Fibroblast of lung (primary cell): Measurements from ENCODE around the gene ORM2. TPM values are rescaled to one million over a fixed set of nuclear protein-coding genes. Genes with fewer than 3 reads are reported as not detected.
"Not testable (repeated sequence)": the region's sequence is repeated elsewhere in the genome, so short reads cannot be mapped to it uniquely, and the experiment has no call there.

Experiments used
- DNase-seq, 2 donors: peaks; one replicate each; pipeline versions ENCODE4 v3.0.0 to v3.0.0-alpha.2; 2010; ENCODE audit warnings: low read depth in 2 of 2
- H2AFZ ChIP-seq: 2 replicates; pipeline ENCODE4 v1.5.1; 2012; ENCODE audit warnings: low read length, control low read depth, inconsistent platforms
- H3K27ac ChIP-seq: 2 replicates; pipeline ENCODE4 v1.5.1; 2011; ENCODE audit warnings: low read length, control low read depth; ENCODE audit not compliant: insufficient read depth
- H3K27me3 ChIP-seq: 2 replicates; pipeline ENCODE4 v1.5.1; 2011; ENCODE audit warnings: mild to moderate bottlenecking, low read length; ENCODE audit not compliant: control insufficient read depth, insufficient read depth
- H3K36me3 ChIP-seq: 2 replicates; pipeline ENCODE4 v1.5.1; 2011; ENCODE audit warnings: low read length; ENCODE audit not compliant: control insufficient read depth, insufficient read depth
- H3K4me1 ChIP-seq: 2 replicates; pipeline ENCODE4 v1.5.1; 2011; ENCODE audit warnings: low read length; ENCODE audit not compliant: control insufficient read depth, insufficient read depth; ENCODE audit errors: extremely low read depth
- H3K4me2 ChIP-seq: 2 replicates; pipeline ENCODE4 v1.5.1; 2011; ENCODE audit warnings: low read length, control low read depth; ENCODE audit not compliant: insufficient read depth; ENCODE audit errors: extremely low read depth
- H3K4me3 ChIP-seq, 4 experiments: fragments of 200-600 bp in 1 of 4; sonication (generic) in 1 of 4; replicated peaks in 1 of 4; 2 replicates each; pipeline ENCODE4 v1.5.1; 2011 to 2016; ENCODE audit warnings: low read length in 4 of 4, low read depth in 3 of 4, mild to moderate bottlenecking in 3 of 4, control low read depth in 2 of 4, inconsistent platforms in 1 of 4, mixed read lengths in 1 of 4; ENCODE audit not compliant: insufficient read depth in 1 of 4; ENCODE audit errors: control extremely low read depth in 1 of 4
- H3K79me2 ChIP-seq: 2 replicates; pipeline ENCODE4 v1.5.1; 2012; ENCODE audit warnings: mild to moderate bottlenecking, low read length, inconsistent platforms; ENCODE audit not compliant: control insufficient read depth, insufficient read depth
- H3K9ac ChIP-seq: 2 replicates; pipeline ENCODE4 v1.5.1; 2011; ENCODE audit warnings: mild to moderate bottlenecking, low read length, control low read depth; ENCODE audit not compliant: insufficient read depth
- H3K9me3 ChIP-seq: 2 replicates; pipeline ENCODE4 v1.5.1; 2012; ENCODE audit warnings: low read depth, low read length; ENCODE audit not compliant: control insufficient read depth, insufficient read depth
- H4K20me1 ChIP-seq: 2 replicates; pipeline ENCODE4 v1.5.1; 2011; ENCODE audit warnings: low read length; ENCODE audit not compliant: control insufficient read depth, insufficient read depth; ENCODE audit errors: extremely low read depth
- CTCF ChIP-seq, 2 donors: IDR thresholded peaks in 1 of 2; conservative IDR thresholded peaks in 1 of 2; 1 replicate in 1 of 2; 2 replicates in 1 of 2; pipeline ENCODE4 v1.5.1; 2011 to 2012; ENCODE audit warnings: low read length in 2 of 2, control low read depth in 1 of 2, inconsistent platforms in 1 of 2, low read depth in 1 of 2, mild to moderate bottlenecking in 1 of 2
- EZH2 ChIP-seq: IDR thresholded peaks from 2 replicates; pipeline ENCODE4 v1.5.1; 2012; ENCODE audit warnings: low read length, control low read depth, mild to moderate bottlenecking; ENCODE audit errors: missing control alignments
- polyA plus RNA-seq, 2 donors: library from polyadenylated mRNA; depleted of rRNA in 1 of 2; stranded (reverse) in 1 of 2; unstranded in 1 of 2; fragments of >200 nt; gene quantifications; 2 replicates each; pipeline ENCODE4 v1.2.1, GENCODE V29; 2011 to 2012; ENCODE audit warnings: missing spikeins in 1 of 2
- total RNA-seq: library from RNA; depleted of rRNA; stranded (reverse); fragments of >200 nt; gene quantifications from 2 replicates; pipeline ENCODE4 v1.2.1, GENCODE V29; 2014

ORM2 gene
- total and polyA plus RNA-seq, 2 donors (not counting 1 experiment from before 2014, with no cell fraction given): not detected

GRCh38 chr9:114324492-114324891 lies 5.2 kb upstream of the ORM2 start:
- Histone ChIP-seq H3K9ac (no peak overlapping the region), H3K79me2 (no peaks in the 10 kb centered on the region), H4K20me1 (no peaks in the 10 kb centered on the region), H3K4me2 (no peak overlapping the region), H3K27me3 (no peaks in the 10 kb centered on the region), H3K4me3 (no peak overlapping the region), H3K36me3 (no peaks in the 10 kb centered on the region), H3K9me3 (no peaks in the 10 kb centered on the region), H3K4me1 (no peaks in the 10 kb centered on the region), H2AFZ (no peak overlapping the region), H3K27ac (no peak overlapping the region)
- TF ChIP-seq CTCF (conservative IDR thresholded peaks at IDR 0.05 in 1 of 2, IDR thresholded peaks at IDR 0.05 in 1 of 2; ENCODE audit: low read depth in 1 of 2, low read length in 2 of 2) (no peak), EZH2 (no peak)
- no peak for DNase-seq

- not testable (repeated sequence) for H3K4me2 ChIP-seq, H3K9me3 ChIP-seq, DNase-seq, H2AFZ ChIP-seq, H3K79me2 ChIP-seq, H3K9ac ChIP-seq, H3K27me3 ChIP-seq, H3K36me3 ChIP-seq, H3K4me1 ChIP-seq, H4K20me1 ChIP-seq, H3K4me3 ChIP-seq, H3K27ac ChIP-seq
Observed at GRCh38 chr9:114324965-114325364, 4.7 kb upstream of the ORM2 start.

- H3K4me3 ChIP-seq, H4K20me1 ChIP-seq, H3K9ac ChIP-seq, H2AFZ ChIP-seq, H3K9me3 ChIP-seq, H3K4me2 ChIP-seq, H3K36me3 ChIP-seq, H3K4me1 ChIP-seq, DNase-seq, H3K27ac ChIP-seq, H3K27me3 ChIP-seq, H3K79me2 ChIP-seq: not testable (repeated sequence)
Observed at GRCh38 chr9:114325684-114326254, 3.9 kb upstream of the ORM2 start.

- Histone ChIP-seq H3K27ac (no peak overlapping the region), H2AFZ (no peak overlapping the region), H3K4me2 (no peak overlapping the region), H3K4me1 (no peaks in the 10 kb centered on the region), H4K20me1 (no peaks in the 10 kb centered on the region), H3K27me3 (no peaks in the 10 kb centered on the region), H3K79me2 (no peaks in the 10 kb centered on the region), H3K36me3 (no peaks in the 10 kb centered on the region), H3K9me3 (no peaks in the 10 kb centered on the region), H3K4me3 (no peak overlapping the region), H3K9ac (no peak overlapping the region)
- DNase-seq: no peak
- TF ChIP-seq EZH2: no peak
- no peak for TF ChIP-seq CTCF (conservative IDR thresholded peaks at IDR 0.05 in 1 of 2, IDR thresholded peaks at IDR 0.05 in 1 of 2; ENCODE audit: low read depth in 1 of 2, low read length in 2 of 2)
Observed at GRCh38 chr9:114327749-114328148, 1.9 kb upstream of the ORM2 start.

- DNase-seq, H2AFZ ChIP-seq, H3K27me3 ChIP-seq, H3K36me3 ChIP-seq, H3K4me1 ChIP-seq, H3K9me3 ChIP-seq, H3K4me2 ChIP-seq, H4K20me1 ChIP-seq, H3K79me2 ChIP-seq, H3K9ac ChIP-seq, H3K4me3 ChIP-seq, H3K27ac ChIP-seq: not testable (repeated sequence)
Observed at GRCh38 chr9:114328357-114328820, 1.3 kb upstream of the ORM2 start.
